Testis (tissue), 2 donors: ENCODE measurements around the gene ZSCAN21.

Experiments used
- POLR2A ChIP-seq: fragments of 450-650 bp; IDR thresholded peaks from one replicate; pipeline ENCODE4 v1.6.1; 2017; ENCODE audit warnings: antibody characterized with exemption, mild to moderate bottlenecking, moderate library complexity
- TF ChIP-seq, protein P1 (sequence below), 3 experiments: fragments of 450-650 bp in 2 of 3; fragments of 200-600 bp in 1 of 3; sonication (generic) in 1 of 3; IDR thresholded peaks; one replicate each; pipeline ENCODE4 v1.5.1; 2016 to 2019; ENCODE audit warnings: antibody characterized with exemption in 3 of 3, mild to moderate bottlenecking in 2 of 3, moderate library complexity in 1 of 3

DNA sequence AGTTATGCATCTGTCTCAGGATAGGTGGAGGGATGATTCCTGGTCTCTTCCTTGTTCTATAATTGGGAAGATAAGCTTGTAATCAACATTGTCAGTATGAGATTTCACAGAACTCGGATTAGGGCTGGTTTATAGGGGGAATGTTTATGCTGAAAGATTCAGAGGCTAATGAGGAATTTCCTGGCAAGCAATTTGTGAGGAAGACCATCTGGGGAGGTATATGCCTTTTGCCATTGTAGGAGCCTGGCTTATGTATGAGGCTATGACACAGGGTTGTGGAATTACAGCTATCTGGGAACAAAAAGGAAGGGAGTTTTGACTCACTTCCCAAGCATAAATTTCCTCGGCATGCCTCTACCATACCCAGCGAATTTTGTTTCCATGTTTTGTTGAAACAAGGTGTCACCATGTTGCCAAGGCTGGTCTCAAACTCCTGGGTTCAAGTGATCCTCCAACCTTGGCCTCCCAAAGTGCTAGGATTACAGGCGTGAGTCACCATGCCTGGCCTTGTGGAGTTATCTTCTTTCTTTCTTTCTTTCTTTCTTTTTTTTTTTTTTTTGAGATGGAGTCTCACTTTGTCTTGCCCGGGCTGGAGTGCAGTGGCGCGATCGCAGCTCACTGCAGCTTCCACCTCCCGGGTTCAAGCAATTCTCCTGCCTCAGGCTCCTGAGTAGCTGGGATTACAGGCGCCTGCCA is 37.6 kb downstream of the ZSCAN21 start:
- TF ChIP-seq, protein P1, sequence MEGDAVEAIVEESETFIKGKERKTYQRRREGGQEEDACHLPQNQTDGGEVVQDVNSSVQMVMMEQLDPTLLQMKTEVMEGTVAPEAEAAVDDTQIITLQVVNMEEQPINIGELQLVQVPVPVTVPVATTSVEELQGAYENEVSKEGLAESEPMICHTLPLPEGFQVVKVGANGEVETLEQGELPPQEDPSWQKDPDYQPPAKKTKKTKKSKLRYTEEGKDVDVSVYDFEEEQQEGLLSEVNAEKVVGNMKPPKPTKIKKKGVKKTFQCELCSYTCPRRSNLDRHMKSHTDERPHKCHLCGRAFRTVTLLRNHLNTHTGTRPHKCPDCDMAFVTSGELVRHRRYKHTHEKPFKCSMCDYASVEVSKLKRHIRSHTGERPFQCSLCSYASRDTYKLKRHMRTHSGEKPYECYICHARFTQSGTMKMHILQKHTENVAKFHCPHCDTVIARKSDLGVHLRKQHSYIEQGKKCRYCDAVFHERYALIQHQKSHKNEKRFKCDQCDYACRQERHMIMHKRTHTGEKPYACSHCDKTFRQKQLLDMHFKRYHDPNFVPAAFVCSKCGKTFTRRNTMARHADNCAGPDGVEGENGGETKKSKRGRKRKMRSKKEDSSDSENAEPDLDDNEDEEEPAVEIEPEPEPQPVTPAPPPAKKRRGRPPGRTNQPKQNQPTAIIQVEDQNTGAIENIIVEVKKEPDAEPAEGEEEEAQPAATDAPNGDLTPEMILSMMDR (IDR thresholded peaks at IDR 0.05), result no peak
- TF ChIP-seq POLR2A, result no peak
